K562 treated with DMSO at 1 percent for 24 hours (cell line): ENCODE measurements around the gene NOL6. TPM values are rescaled to one million over a fixed set of nuclear protein-coding genes. Genes with fewer than 3 reads are reported as not detected.

Experiments
- total RNA-seq: library from RNA; unstranded; fragments of 300-600 nt; gene quantifications from 2 replicates; pipeline ENCODE4 v1.2.3, GENCODE V29; 2022; ENCODE audit warnings: low read depth; ENCODE audit not compliant: insufficient read depth

NOL6 gene, protein sequence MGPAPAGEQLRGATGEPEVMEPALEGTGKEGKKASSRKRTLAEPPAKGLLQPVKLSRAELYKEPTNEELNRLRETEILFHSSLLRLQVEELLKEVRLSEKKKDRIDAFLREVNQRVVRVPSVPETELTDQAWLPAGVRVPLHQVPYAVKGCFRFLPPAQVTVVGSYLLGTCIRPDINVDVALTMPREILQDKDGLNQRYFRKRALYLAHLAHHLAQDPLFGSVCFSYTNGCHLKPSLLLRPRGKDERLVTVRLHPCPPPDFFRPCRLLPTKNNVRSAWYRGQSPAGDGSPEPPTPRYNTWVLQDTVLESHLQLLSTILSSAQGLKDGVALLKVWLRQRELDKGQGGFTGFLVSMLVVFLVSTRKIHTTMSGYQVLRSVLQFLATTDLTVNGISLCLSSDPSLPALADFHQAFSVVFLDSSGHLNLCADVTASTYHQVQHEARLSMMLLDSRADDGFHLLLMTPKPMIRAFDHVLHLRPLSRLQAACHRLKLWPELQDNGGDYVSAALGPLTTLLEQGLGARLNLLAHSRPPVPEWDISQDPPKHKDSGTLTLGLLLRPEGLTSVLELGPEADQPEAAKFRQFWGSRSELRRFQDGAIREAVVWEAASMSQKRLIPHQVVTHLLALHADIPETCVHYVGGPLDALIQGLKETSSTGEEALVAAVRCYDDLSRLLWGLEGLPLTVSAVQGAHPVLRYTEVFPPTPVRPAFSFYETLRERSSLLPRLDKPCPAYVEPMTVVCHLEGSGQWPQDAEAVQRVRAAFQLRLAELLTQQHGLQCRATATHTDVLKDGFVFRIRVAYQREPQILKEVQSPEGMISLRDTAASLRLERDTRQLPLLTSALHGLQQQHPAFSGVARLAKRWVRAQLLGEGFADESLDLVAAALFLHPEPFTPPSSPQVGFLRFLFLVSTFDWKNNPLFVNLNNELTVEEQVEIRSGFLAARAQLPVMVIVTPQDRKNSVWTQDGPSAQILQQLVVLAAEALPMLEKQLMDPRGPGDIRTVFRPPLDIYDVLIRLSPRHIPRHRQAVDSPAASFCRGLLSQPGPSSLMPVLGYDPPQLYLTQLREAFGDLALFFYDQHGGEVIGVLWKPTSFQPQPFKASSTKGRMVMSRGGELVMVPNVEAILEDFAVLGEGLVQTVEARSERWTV
- 16.6 and 20.0 TPM in 2 replicates for total RNA-seq

DNA sequence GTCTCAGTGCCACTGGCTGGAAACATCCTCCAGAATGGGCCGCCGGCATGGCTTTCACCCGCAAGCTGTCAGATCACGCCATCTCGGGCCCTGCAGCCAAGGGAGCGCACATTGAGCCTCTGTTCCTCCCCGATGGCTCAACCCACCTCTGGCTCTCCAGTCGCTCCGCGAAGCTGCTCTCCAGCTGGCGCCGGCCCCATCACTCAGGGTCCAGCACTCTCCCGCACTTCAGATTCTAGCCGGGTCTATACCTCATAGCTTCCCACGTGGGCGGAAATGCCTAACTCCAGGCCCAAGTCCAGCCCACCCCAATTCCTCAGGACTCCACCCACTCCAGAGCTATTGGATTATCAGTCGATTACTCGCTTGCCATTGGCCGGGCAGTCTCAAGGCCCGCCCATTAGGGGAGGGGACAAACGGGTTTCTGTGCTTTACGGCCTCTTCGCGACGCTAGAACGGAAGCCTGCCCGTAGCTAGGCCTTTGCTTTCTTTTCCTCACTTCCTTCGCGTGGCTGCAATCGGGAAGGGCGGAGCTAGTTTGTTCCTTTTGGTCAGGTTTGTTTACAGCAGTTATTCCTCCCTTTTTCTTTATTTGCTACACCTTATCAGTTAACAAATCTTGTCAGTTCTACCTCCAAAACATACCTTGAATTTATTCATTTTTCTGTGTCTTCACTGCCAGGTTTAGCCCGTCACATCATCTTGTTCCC, at the start of gene NOL6:
TSS of gene NOL6 (minus strand) at position 282 of the 710 bp plus-strand sequence. CDS start at position 200, 82 bp downstream.

DNA sequence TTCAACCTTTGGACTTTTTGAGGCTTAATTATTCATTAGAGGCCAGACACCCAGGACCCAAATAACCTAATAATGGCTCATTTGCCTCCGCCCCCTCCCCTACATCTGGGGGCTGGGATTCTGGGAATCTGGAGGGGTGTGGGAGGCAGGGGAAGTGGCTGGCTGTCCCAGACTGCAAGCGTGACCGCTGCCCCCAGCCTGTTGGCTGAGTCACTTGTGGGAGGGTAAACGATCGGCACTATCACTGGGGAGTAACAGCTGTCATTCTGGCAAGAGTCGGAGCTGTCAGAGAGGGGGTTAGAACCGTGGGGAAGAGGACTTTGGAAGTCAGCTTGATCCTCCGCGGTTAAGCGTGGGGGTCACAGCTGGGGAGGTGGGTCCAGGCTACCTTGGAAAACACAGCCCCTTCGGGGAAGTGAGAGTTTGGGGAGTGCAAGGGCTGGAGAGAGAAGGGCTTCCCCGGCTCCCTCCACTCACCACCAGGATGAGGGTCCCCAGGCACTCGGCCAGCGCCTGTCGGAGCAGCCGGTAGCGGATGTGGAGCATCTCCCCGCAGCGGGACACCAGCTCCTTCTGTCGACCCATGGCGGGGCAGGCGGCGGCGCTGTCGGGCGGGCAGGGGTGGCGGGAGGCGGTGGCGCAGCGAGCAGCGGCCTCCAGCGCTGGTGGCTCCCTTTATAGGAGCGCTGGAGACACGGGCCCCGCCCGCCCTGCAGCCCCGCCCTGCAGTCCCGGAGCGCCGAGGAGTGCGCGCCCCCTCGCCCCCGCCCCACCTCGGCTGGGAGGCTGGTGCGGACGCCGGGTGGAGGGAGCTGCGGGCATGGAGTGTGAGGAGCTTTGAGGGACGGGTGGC, 26.6 kb downstream of the NOL6 start, which contains the start of gene AQP3:
TSS of gene AQP3 (minus strand) at position 648 of the 853 bp plus-strand sequence. CDS start at position 585, 63 bp downstream.

Other genes with a start within 250 kb of the NOL6 start
- gene SPINK4, start 233.8 kb downstream of the NOL6 start, total RNA-seq, result 7.5 and 8.7 TPM in 2 replicates
- gene BAG1, start 209.2 kb downstream of the NOL6 start, total RNA-seq, result 102 and 116 TPM in 2 replicates
- gene CHMP5, start 208.9 kb downstream of the NOL6 start, total RNA-seq, result 43.9 and 51.5 TPM in 2 replicates
- gene NFX1, start 183.4 kb downstream of the NOL6 start, total RNA-seq, result 15.3 and 15.6 TPM in 2 replicates
- not detected in 2 replicates for gene AQP7, start 71.4 kb downstream of the NOL6 start, total RNA-seq
- 18.1 and 21.1 TPM in 2 replicates for gene AQP3, start 26.3 kb downstream of the NOL6 start, total RNA-seq
- 0.82 and 1.4 TPM in 2 replicates for gene ANKRD18B, start 50.3 kb upstream of the NOL6 start, total RNA-seq